VCaP (cell line): ENCODE data around the gene SLC35G2.
"Not testable (repeated sequence)": the region's sequence is repeated elsewhere in the genome, so short reads cannot be mapped to it uniquely, and the experiment has no call there.

Source experiments
- H3K27ac ChIP-seq: fragments of 450-650 bp; 2 replicates; pipeline ENCODE4 v1.5.1; 2017
- CTCF ChIP-seq: fragments of 450-650 bp; conservative IDR thresholded peaks from 2 replicates; pipeline ENCODE4 v1.5.1; 2017; ENCODE audit warnings: mild to moderate bottlenecking, moderate library complexity

Gene SLC35G2

GRCh38 chr3:136852180-136852579, 33.3 kb downstream of the SLC35G2 start:
- TF ChIP-seq CTCF, result no peak
- H3K27ac ChIP-seq, result no peak overlapping the region

GRCh38 chr3:136856665-136857064, 37.7 kb downstream of the SLC35G2 start:
- TF ChIP-seq CTCF, result no peak
- no peak overlapping the region for H3K27ac ChIP-seq

- TF ChIP-seq CTCF, result no peak
These were observed 39.5 kb downstream of the SLC35G2 start for GRCh38 chr3:136858381-136858780.

GRCh38 chr3:136860541-136860940, 41.6 kb downstream of the SLC35G2 start:
- peak overlapping the region; percentile 89 for H3K27ac ChIP-seq
- no peak for TF ChIP-seq CTCF

More at GRCh38 chr3:136858381-136858780, 39.5 kb downstream of the SLC35G2 start:
- H3K27ac ChIP-seq, result no peak overlapping the region

- H3K27ac ChIP-seq, result peak within 1 kb of the TSS; percentile 89
- peak; percentile 17; the same call in 1 of the 2 replicates for TF ChIP-seq CTCF
These were observed 43.1 kb downstream of the SLC35G2 start, which contains the start of gene NCK1 for GRCh38 chr3:136861890-136862616. NCK1 (plus strand) TSS chr3:136862208; CDS start chr3:136928002, 65,794 bp downstream.

- H3K27ac ChIP-seq, result peak overlapping the region; percentile 89
- TF ChIP-seq CTCF, result no peak
These were observed 43.8 kb downstream of the SLC35G2 start for GRCh38 chr3:136862617-136863322.

- no peak for TF ChIP-seq CTCF
- H3K27ac ChIP-seq, result peak overlapping the region; percentile 37; the same call in 1 of the 2 replicates
These were observed 50.4 kb downstream of the SLC35G2 start for GRCh38 chr3:136869282-136869681.

GRCh38 chr3:136872258-136872657, 53.3 kb downstream of the SLC35G2 start:
- not testable (repeated sequence) for H3K27ac ChIP-seq

- H3K27ac ChIP-seq, result not testable (repeated sequence)
These were observed 60.6 kb downstream of the SLC35G2 start for GRCh38 chr3:136879510-136879909.
